ENCODE results near the gene C1orf210. TPM values are rescaled to one million over a fixed set of nuclear protein-coding genes. Genes with fewer than 3 reads are reported as not detected.

Gene C1orf210
- total and polyA plus RNA-seq, 2 of the 13 experiments (the other 11 are each of a cell fraction or from before 2014, with no cell fraction given) = 0.49 to 5.1 TPM

GRCh38 chr1:43252225-43252624 is 33.2 kb downstream of the C1orf210 start (continued):
- TF ChIP-seq DZIP1 (CRISPR knock-in tag; IDR thresholded peaks at IDR 0.05) = no peak
- no peak for TF ChIP-seq ZNF792 (CRISPR knock-in tag; IDR thresholded peaks at IDR 0.05)
- no peak for TF ChIP-seq NFIC (IDR thresholded peaks at IDR 0.05; ENCODE audit: low read length)
- TF ChIP-seq ZSCAN20 (CRISPR knock-in tag; IDR thresholded peaks at IDR 0.05; ENCODE audit: borderline replicate concordance) = no peak
- no peak for TF ChIP-seq ZSCAN21 (CRISPR knock-in tag; IDR thresholded peaks at IDR 0.05; ENCODE audit: borderline replicate concordance)
- TF ChIP-seq SIX4 (CRISPR knock-in tag; IDR thresholded peaks at IDR 0.05) = no peak
- no peak for TF ChIP-seq ZNF556 (CRISPR knock-in tag; IDR thresholded peaks at IDR 0.05; ENCODE audit: borderline replicate concordance)
- no peak for TF ChIP-seq ZNF737 (CRISPR knock-in tag; IDR thresholded peaks at IDR 0.05; ENCODE audit: borderline replicate concordance)

GRCh38 chr1:43251024-43251423 is 34.4 kb downstream of the C1orf210 start:
- Histone ChIP-seq H3K79me2 (ENCODE audit: insufficient read depth, low read length) (no peaks in the 10 kb centered on the region), H3K4me3 (replicated peaks in 1 of 3; ENCODE audit: insufficient read depth in 1 of 3, low read depth in 2 of 3, low read length in 3 of 3) (no peak overlapping the region), H2AFZ (ENCODE audit: low read length) (no peak overlapping the region), H3K27ac (ENCODE audit: extremely low read length, insufficient read depth, low read length) (no peak overlapping the region), H3K27me3 (ENCODE audit: control insufficient read depth in 1 of 2, insufficient read depth in 2 of 2, low read length in 2 of 2) (peaks cover 3 to 15% of the 10 kb centered on the region in 2 experiments; a peak in 3 of 5 replicates), H3K4me1 (ENCODE audit: insufficient read depth, low read length) (peaks cover 15% of the 10 kb centered on the region; the same call in 1 of the 2 replicates), H3K36me3 (replicated peaks in 1 of 2; ENCODE audit: control insufficient read depth in 1 of 2, insufficient read depth in 2 of 2, low read length in 2 of 2) (no peaks in the 10 kb centered on the region), H3K9ac (ENCODE audit: insufficient read depth, low read depth, low read length) (no peak overlapping the region), H3K4me2 (ENCODE audit: low read depth, low read length) (no peak overlapping the region), H4K20me1 (ENCODE audit: insufficient read depth, low read length) (no peaks in the 10 kb centered on the region), H3K9me3 (ENCODE audit: low read length) (peaks cover 25% of the 10 kb centered on the region)
- DNase-seq (ENCODE audit: low spot score) = no peak
- FAIRE-seq = no peak
- in situ Hi-C loops (cut with HindIII; ENCODE audit: extremely low pct_ligation_motif_present, low pct_unique_long_range_greater_than_20kb) = no loop called here
- intact Hi-C loops (cut with micrococcal nuclease; ENCODE audit: unreplicated experiment) = no loop called here
- WGBS (ENCODE audit: low lambda C conversion rate) = 41% methylated on average over 5 of the region's 5 CpGs
- ATAC-seq = no peak
- ChIA-PET CTCF (ENCODE audit: low intra/inter-chr PET ratio, low total read pairs) (no interaction called here), POLR2A (no interaction called here)
- peak; percentile 54; the same call in 1 of the 2 replicates for TF ChIP-seq ZNF124 (CRISPR knock-in tag; IDR thresholded peaks at IDR 0.05)
- no peak for TF ChIP-seq ZFP36L1 (CRISPR knock-in tag; IDR thresholded peaks at IDR 0.05)
- BruUV-seq (replicated peaks) = no TSS peak
